ENCODE results near the gene TBX1. TPM values are rescaled to one million over a fixed set of nuclear protein-coding genes. Genes with fewer than 3 reads are reported as not detected.

Gene TBX1
- total RNA-seq, 3 donors from 2014 or later (not counting 1 experiment from before 2014, with no cell fraction given): 2.0 to 4.6 (median 3.2) TPM

DNA sequence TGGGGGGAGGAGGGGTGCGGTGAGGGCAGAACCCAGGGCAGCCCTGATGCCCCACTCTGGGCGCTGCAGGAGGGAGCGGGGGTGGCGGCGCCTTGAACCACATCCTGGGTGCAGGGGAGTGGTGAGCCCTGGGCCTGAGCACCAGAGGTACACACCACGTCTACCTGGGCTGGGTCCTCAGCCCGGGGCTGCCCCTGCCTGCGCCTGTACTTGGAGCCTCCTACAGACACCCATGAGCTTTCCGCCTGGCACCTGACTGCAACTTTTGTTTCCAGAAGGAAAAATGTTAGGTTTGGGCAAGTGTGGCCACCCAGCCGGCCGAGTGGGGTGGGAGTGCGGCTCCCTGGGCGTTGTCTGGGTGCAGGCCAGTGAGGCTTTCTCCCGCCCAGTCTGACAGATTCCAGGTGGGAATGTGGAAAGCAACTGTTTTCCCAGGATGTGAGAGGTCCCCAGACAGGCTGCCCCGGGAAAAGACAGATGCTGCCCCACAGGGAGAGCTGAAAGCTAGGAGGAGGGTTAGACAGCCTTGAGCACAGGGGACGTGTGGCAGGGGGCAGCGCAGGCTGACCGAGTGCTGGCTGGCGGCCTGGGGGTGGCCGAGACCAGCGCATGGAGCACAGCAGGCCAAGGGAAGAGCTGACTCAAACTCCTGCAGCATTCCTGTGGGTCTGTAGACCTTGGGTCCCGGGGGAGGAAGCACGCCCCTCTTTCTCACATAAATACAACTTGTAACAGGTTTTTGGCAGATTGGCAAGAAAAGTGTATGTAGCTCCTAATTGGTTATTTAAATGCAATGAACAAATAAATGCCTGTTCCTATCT is 50.0 kb downstream of the TBX1 start:
- H3K36me3 Mint-ChIP-seq: no peaks in the 10 kb centered on the region
- peak in 1 of 2 donors; percentile 34 for DNase-seq
- no peaks in the 10 kb centered on the region for H3K9me3 Mint-ChIP-seq
- Histone ChIP-seq H3K9me3 (ENCODE audit: control insufficient read depth, insufficient read depth, low read length) (no peaks in the 10 kb centered on the region), H3K4me3 (ENCODE audit: low read length) (no peak overlapping the region), H3K27me3 (ENCODE audit: control insufficient read depth, insufficient read depth, low read length) (no peaks in the 10 kb centered on the region), H3K27ac (ENCODE audit: low read length) (no peak overlapping the region), H3K4me1 (ENCODE audit: control insufficient read depth, insufficient read depth, low read length) (peaks cover 11% of the 10 kb centered on the region), H3K36me3 (ENCODE audit: control insufficient read depth, insufficient read depth, low read length) (no peaks in the 10 kb centered on the region)
- TF ChIP-seq, protein P1, sequence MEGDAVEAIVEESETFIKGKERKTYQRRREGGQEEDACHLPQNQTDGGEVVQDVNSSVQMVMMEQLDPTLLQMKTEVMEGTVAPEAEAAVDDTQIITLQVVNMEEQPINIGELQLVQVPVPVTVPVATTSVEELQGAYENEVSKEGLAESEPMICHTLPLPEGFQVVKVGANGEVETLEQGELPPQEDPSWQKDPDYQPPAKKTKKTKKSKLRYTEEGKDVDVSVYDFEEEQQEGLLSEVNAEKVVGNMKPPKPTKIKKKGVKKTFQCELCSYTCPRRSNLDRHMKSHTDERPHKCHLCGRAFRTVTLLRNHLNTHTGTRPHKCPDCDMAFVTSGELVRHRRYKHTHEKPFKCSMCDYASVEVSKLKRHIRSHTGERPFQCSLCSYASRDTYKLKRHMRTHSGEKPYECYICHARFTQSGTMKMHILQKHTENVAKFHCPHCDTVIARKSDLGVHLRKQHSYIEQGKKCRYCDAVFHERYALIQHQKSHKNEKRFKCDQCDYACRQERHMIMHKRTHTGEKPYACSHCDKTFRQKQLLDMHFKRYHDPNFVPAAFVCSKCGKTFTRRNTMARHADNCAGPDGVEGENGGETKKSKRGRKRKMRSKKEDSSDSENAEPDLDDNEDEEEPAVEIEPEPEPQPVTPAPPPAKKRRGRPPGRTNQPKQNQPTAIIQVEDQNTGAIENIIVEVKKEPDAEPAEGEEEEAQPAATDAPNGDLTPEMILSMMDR (IDR thresholded peaks at IDR 0.05): no peak
- WGBS (ENCODE audit: insufficient coverage): 78% methylated on average over 21 of the region's 23 CpGs
- peaks cover 0 to 13% of the 10 kb centered on the region in 2 donors for H3K4me1 Mint-ChIP-seq
- H3K4me3 Mint-ChIP-seq: peak overlapping the region; percentile 6
- no peaks in the 10 kb centered on the region for H3K27me3 Mint-ChIP-seq (ENCODE audit: low read depth in 2 of 2)
- intact Hi-C loops (cut with micrococcal nuclease): no loop called here
- no peak overlapping the region for H3K27ac Mint-ChIP-seq
- ATAC-seq: peak in 1 of 3 donors; percentile 65

DNA sequence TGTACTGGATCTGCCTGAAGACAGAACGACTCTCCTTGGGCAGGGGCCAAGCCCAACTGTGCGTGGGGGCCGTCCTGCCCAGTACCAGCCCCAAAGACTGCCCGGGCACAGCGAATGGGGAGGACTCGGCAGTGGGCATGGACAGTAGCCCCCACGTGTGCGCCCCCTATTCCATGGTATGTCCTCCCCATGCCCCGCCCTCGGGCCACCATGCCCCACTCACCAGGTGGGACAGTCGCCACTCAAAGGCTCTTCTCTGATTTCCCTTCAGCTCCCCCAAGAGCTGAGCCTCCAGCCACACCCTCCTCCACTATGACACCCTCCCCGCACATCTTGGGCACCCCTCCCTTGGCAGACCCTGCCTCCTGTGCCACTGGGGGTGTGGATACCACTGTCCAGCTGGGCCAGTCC is 50.6 kb downstream of the TBX1 start:
- peaks cover 11% of the 10 kb centered on the region for H3K4me1 ChIP-seq (ENCODE audit: control insufficient read depth, insufficient read depth, low read length)
- H3K36me3 ChIP-seq (ENCODE audit: control insufficient read depth, insufficient read depth, low read length): no peaks in the 10 kb centered on the region
- Mint-ChIP-seq H3K27ac (no peak overlapping the region), H3K36me3 (no peaks in the 10 kb centered on the region), H3K4me3 (no peak overlapping the region), H3K27me3 (ENCODE audit: low read depth in 2 of 2) (no peaks in the 10 kb centered on the region), H3K9me3 (no peaks in the 10 kb centered on the region), H3K4me1 (peaks cover 0 to 17% of the 10 kb centered on the region in 2 donors)
- TF ChIP-seq, protein P1 (IDR thresholded peaks at IDR 0.05): no peak
- no peaks in the 10 kb centered on the region for H3K27me3 ChIP-seq (ENCODE audit: control insufficient read depth, insufficient read depth, low read length)
- ATAC-seq (no peak), DNase-seq (no peak)
- intact Hi-C loops (cut with micrococcal nuclease): no loop called here
- H3K4me3 ChIP-seq (ENCODE audit: low read length): no peak overlapping the region
- WGBS (ENCODE audit: insufficient coverage): 96% methylated on average over 12 of the region's 12 CpGs
- H3K27ac ChIP-seq (ENCODE audit: low read length): no peak overlapping the region
- no peaks in the 10 kb centered on the region for H3K9me3 ChIP-seq (ENCODE audit: control insufficient read depth, insufficient read depth, low read length)

DNA sequence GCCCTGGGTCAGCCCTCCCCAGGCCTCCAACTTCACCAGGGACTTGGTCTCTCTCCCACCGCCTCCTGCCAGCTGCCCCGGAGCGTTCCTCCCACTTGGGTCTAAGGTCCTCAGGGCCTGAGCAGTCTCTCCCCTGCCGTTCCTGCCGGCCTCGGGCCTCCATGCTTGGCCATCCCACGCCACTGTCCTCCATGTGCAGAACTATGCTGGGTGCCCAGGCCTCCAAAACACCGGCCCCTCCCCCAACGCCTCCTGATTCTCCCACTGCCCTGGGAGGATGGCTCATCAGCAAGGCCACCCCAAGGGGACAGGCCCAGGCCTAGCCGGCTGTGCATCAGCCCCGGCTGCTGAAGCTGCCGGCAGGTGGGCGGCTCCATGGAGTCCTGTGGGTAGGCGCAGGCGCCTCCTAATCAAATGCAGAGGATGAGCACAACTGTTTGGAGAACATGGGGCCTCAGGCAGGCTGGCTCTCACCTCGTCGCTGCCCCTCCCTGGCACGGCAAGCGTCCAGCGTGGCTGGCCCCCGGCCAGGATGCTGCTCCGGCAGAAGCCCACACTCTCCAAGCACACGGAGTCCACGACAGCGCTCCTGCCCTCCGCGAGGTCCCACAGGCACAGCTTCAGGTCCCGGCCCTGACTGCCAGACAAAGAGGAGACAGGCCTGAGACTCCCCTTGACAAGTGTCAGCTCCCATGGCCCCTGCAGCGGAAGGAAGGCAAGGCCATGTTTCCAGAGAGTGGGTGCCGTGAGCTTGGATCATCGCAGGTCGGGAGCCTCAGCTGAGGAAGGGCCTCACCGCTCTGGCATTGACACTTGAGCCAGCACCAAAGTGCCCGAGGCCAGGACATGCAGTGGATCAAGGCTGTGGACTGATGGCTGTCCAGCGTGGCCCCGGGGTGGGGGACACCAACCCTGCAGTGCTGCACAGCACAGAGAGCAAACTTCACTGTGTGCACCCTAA is 51.5 kb downstream of the TBX1 start:
- Histone ChIP-seq H3K9me3 (ENCODE audit: control insufficient read depth, insufficient read depth, low read length) (no peaks in the 10 kb centered on the region), H3K36me3 (ENCODE audit: control insufficient read depth, insufficient read depth, low read length) (no peaks in the 10 kb centered on the region), H3K27ac (ENCODE audit: low read length) (no peak overlapping the region), H3K4me1 (ENCODE audit: control insufficient read depth, insufficient read depth, low read length) (peaks cover 11% of the 10 kb centered on the region), H3K4me3 (ENCODE audit: low read length) (no peak overlapping the region), H3K27me3 (ENCODE audit: control insufficient read depth, insufficient read depth, low read length) (no peaks in the 10 kb centered on the region)
- no peaks in the 10 kb centered on the region for H3K27me3 Mint-ChIP-seq (ENCODE audit: low read depth in 2 of 2)
- intact Hi-C loops (cut with micrococcal nuclease): no loop called here
- no peaks in the 10 kb centered on the region for H3K9me3 Mint-ChIP-seq
- H3K36me3 Mint-ChIP-seq: no peaks in the 10 kb centered on the region
- 96% methylated on average over 36 of the region's 36 CpGs for WGBS (ENCODE audit: insufficient coverage)
- H3K4me3 Mint-ChIP-seq: no peak overlapping the region
- peaks cover 0 to 19% of the 10 kb centered on the region in 2 donors for H3K4me1 Mint-ChIP-seq
- ATAC-seq: no peak
- DNase-seq: peak in 1 of 2 donors; percentile 6
- no peak overlapping the region for H3K27ac Mint-ChIP-seq
- TF ChIP-seq, protein P1 (IDR thresholded peaks at IDR 0.05): no peak
